SJCRH30 (cell line): ENCODE measurements around the gene CWF19L2. TPM values are rescaled to one million over a fixed set of nuclear protein-coding genes. Genes with fewer than 3 reads are reported as not detected.

Experiments used
- DNase-seq, 2 experiments: peaks; one replicate each; pipeline ENCODE4 v3.0.0-alpha.2; 2015 to 2020
- H3K27ac ChIP-seq: fragments of 250-450 bp; sonication (Bioruptor Pico); 2 replicates; pipeline ENCODE4 v1.5.1; 2020; ENCODE audit warnings: mild to moderate bottlenecking, moderate library complexity
- H3K27me3 ChIP-seq: fragments of 250-450 bp; sonication (Bioruptor Pico); 2 replicates; pipeline ENCODE4 v1.5.1; 2020; ENCODE audit warnings: mild to moderate bottlenecking, moderate library complexity
- H3K36me3 ChIP-seq: fragments of 250-450 bp; sonication (Bioruptor Pico); 2 replicates; pipeline ENCODE4 v1.5.1; 2020; ENCODE audit warnings: mild to moderate bottlenecking, moderate library complexity
- H3K4me1 ChIP-seq: fragments of 250-450 bp; sonication (Bioruptor Pico); 2 replicates; pipeline ENCODE4 v1.5.1; 2020; ENCODE audit warnings: mild to moderate bottlenecking, moderate library complexity
- H3K4me3 ChIP-seq: fragments of 250-450 bp; sonication (Bioruptor Pico); 2 replicates; pipeline ENCODE4 v1.5.1; 2020; ENCODE audit warnings: mild to moderate bottlenecking, moderate library complexity
- H3K9me3 ChIP-seq: fragments of 250-450 bp; sonication (Bioruptor Pico); replicated peaks from 2 replicates; pipeline ENCODE4 v1.5.1; 2020; ENCODE audit warnings: mild to moderate bottlenecking, moderate library complexity
- total RNA-seq: library from RNA; depleted of rRNA; stranded (reverse); fragments of >200 nt; shearing (Covaris generic); gene quantifications from 2 replicates; pipeline ENCODE4 v1.2.3, GENCODE V29; 2014; rRNA removed

CWF19L2 gene
- total RNA-seq, 1 experiment from 2014 or later = 10.6 TPM

- Histone ChIP-seq H3K27me3 (no peaks in the 10 kb centered on the region), H3K36me3 (no peaks in the 10 kb centered on the region), H3K4me1 (no peaks in the 10 kb centered on the region), H3K4me3 (no peak overlapping the region), H3K27ac (no peak overlapping the region), H3K9me3 (no peaks in the 10 kb centered on the region)
- DNase-seq = no peak
Measured at GRCh38 chr11:107293677-107294344, 163.8 kb downstream of the CWF19L2 start.

- Histone ChIP-seq H3K4me3 (no peak overlapping the region), H3K9me3 (no peaks in the 10 kb centered on the region), H3K4me1 (no peaks in the 10 kb centered on the region), H3K36me3 (no peaks in the 10 kb centered on the region), H3K27ac (no peak overlapping the region), H3K27me3 (no peaks in the 10 kb centered on the region)
- no peak for DNase-seq
Measured at GRCh38 chr11:107282195-107282594, 175.4 kb downstream of the CWF19L2 start.

Other genes with a start within 250 kb of the CWF19L2 start
- 6.0 and 6.1 TPM in 2 replicates for gene ALKBH8, start 107.9 kb upstream of the CWF19L2 start, total RNA-seq
- gene ELMOD1, start 133.3 kb upstream of the CWF19L2 start, total RNA-seq = 16.9 and 19.5 TPM in 2 replicates